Choroid plexus epithelial cell (primary cell): Measurements from ENCODE around the gene ZPLD1.

Experiments
- DNase-seq: peaks from one replicate; pipeline ENCODE4 v3.0.0-alpha.2; 2010; ENCODE audit warnings: low read depth
- H3K4me3 ChIP-seq: 2 replicates; pipeline ENCODE4 v1.5.1; 2011; ENCODE audit warnings: low read depth, mild to moderate bottlenecking, control low read depth, low read length, moderate library complexity
- CTCF ChIP-seq: conservative IDR thresholded peaks from 2 replicates; pipeline ENCODE4 v1.5.1; 2011; ENCODE audit warnings: low read depth, mild to moderate bottlenecking, control low read depth, inconsistent platforms, low read length, moderate library complexity

The ZPLD1 gene

GRCh38 chr3:102511168-102511567 is 76.4 kb downstream of the ZPLD1 start:
- no peak overlapping the region for H3K4me3 ChIP-seq
- no peak for TF ChIP-seq CTCF
- no peak for DNase-seq

GRCh38 chr3:102511639-102512038 is 76.8 kb downstream of the ZPLD1 start:
- no peak for DNase-seq
- no peak for TF ChIP-seq CTCF
- H3K4me3 ChIP-seq, result no peak overlapping the region

- DNase-seq, result peak; percentile 11
- no peak overlapping the region for H3K4me3 ChIP-seq
- TF ChIP-seq CTCF, result no peak
These were observed 78.1 kb downstream of the ZPLD1 start for GRCh38 chr3:102512734-102513504.

GRCh38 chr3:102514241-102514640 is 79.4 kb downstream of the ZPLD1 start:
- DNase-seq, result no peak
- no peak overlapping the region for H3K4me3 ChIP-seq

GRCh38 chr3:102521246-102521645 is 86.4 kb downstream of the ZPLD1 start:
- no peak for TF ChIP-seq CTCF
- no peak overlapping the region for H3K4me3 ChIP-seq
- DNase-seq, result no peak

More at GRCh38 chr3:102514241-102514640, 79.4 kb downstream of the ZPLD1 start:
- TF ChIP-seq CTCF, result no peak

GRCh38 chr3:102525624-102526023 is 90.8 kb downstream of the ZPLD1 start:
- DNase-seq, result no peak
- no peak overlapping the region for H3K4me3 ChIP-seq
- TF ChIP-seq CTCF, result no peak

GRCh38 chr3:102526865-102527264 is 92.0 kb downstream of the ZPLD1 start:
- no peak for TF ChIP-seq CTCF
- DNase-seq, result no peak
- H3K4me3 ChIP-seq, result no peak overlapping the region
